Spleen (tissue), 7 donors: ENCODE measurements around the gene PARP6.

Experiments
- CTCF ChIP-seq, 11 experiments: fragments of 200-600 bp in 7 of 11; fragments of 450-650 bp in 4 of 11; sonication (generic) in 4 of 11; IDR thresholded peaks in 8 of 11; conservative IDR thresholded peaks in 3 of 11; 1 replicate in 7 of 11; 2 replicates in 4 of 11; pipeline versions ENCODE4 v1.4.0 to v1.8.0; 2016 to 2021; ENCODE audit warnings: antibody characterized with exemption in 11 of 11, inconsistent platforms in 4 of 11, mild to moderate bottlenecking in 1 of 11
- POLR2A ChIP-seq, 3 donors: fragments of 450-650 bp; IDR thresholded peaks; one replicate each; pipeline ENCODE4 v1.5.1; 2017; ENCODE audit warnings: antibody characterized with exemption in 3 of 3, mild to moderate bottlenecking in 1 of 3
- donor health status: DM: no; HTN: no; CAD: no; lungs with moderate emphysema.
- donor health status: DM: no; HTN: no; CAD: no.
- donor health status: DM: no; HTN: no; CAD: no.

- TF ChIP-seq CTCF (IDR thresholded peaks at IDR 0.05 in 8 of 11, conservative IDR thresholded peaks at IDR 0.05 in 3 of 11) (no peak), POLR2A (IDR thresholded peaks at IDR 0.05) (no peak)
Observed at GRCh38 chr15:72216079-72216478, 56.3 kb downstream of the PARP6 start.
